IMR-90 (cell line): ENCODE data around the gene DVL2. TPM values are rescaled to one million over a fixed set of nuclear protein-coding genes. Genes with fewer than 3 reads are reported as not detected.

Source experiments
- ATAC-seq: fragments of 200-7000 bp; cut with Tn5 transposase; 2 replicates; pipeline ENCODE4 v1.9.1; 2020; ENCODE audit warnings: low read depth, mild to moderate bottlenecking, moderate library complexity
- BruUV-seq: library from RNA; stranded (reverse); fragments of 400-500 nt; replicated peaks from 2 replicates; lab custom pipeline; 2021; lab: Mats Ljungman, UMichigan
- CTCF ChIA-PET: fragments of 300-600 bp; formaldehyde crosslinking; extraction: SDS; loops from one replicate; lab custom pipeline; 2021; ENCODE audit warnings: antibody characterized with exemption; lab: Yijun Ruan, JAX
- POLR2A ChIA-PET: fragments of 300-600 bp; sonication (Branson Sonifier 250); formaldehyde crosslinking; loops from one replicate; lab custom pipeline; 2022; ENCODE audit warnings: antibody characterized with exemption; ENCODE audit not compliant: unreplicated experiment; lab: Charles Lee
- DNase-seq: peaks from one replicate; pipeline ENCODE4 v3.0.0; 2013
- H2AFZ ChIP-seq: replicated peaks from 2 replicates; pipeline ENCODE3; 2013; ENCODE audit warnings: low read length, mild to moderate bottlenecking; ENCODE audit not compliant: poor library complexity
- H2AK5ac ChIP-seq: 2 replicates; pipeline ENCODE4 v1.6.1; 2013; ENCODE audit warnings: low read depth, low read length, inconsistent platforms
- H2AK9ac ChIP-seq: replicated peaks from 2 replicates; pipeline ENCODE3; 2013; ENCODE audit warnings: mild to moderate bottlenecking, low read depth, low read length, moderate library complexity; ENCODE audit not compliant: poor library complexity
- H2BK120ac ChIP-seq: 2 replicates; pipeline ENCODE4 v1.6.1; 2013; ENCODE audit warnings: low read depth, low read length, inconsistent platforms
- H2BK15ac ChIP-seq: 3 replicates; pipeline ENCODE4 v1.6.1; 2013; ENCODE audit warnings: low read depth, low read length, inconsistent platforms
- H2BK20ac ChIP-seq: 2 replicates; pipeline ENCODE4 v1.6.1; 2013; ENCODE audit warnings: low read depth, mild to moderate bottlenecking, inconsistent platforms, low read length, moderate library complexity
- H2BK5ac ChIP-seq: 2 replicates; pipeline ENCODE4 v1.6.1; 2013; ENCODE audit warnings: mild to moderate bottlenecking, low read depth, low read length, inconsistent platforms; ENCODE audit not compliant: poor library complexity, severe bottlenecking
- H3K14ac ChIP-seq: replicated peaks from 2 replicates; pipeline ENCODE4 v1.6.1; 2013; ENCODE audit warnings: low read depth, low read length, inconsistent platforms
- H3K18ac ChIP-seq: 2 replicates; pipeline ENCODE4 v1.6.1; 2013; ENCODE audit warnings: low read depth, low read length, control low read depth
- H3K23ac ChIP-seq: 2 replicates; pipeline ENCODE4 v1.6.1; 2013; ENCODE audit warnings: low read depth, low read length, inconsistent platforms
- H3K27ac ChIP-seq: 2 replicates; pipeline ENCODE4 v1.5.1; 2013; ENCODE audit warnings: mild to moderate bottlenecking, control low read depth, low read length; ENCODE audit not compliant: insufficient read depth
- H3K27me3 ChIP-seq: 2 replicates; pipeline ENCODE4 v1.6.1; 2013; ENCODE audit warnings: low read length; ENCODE audit not compliant: control insufficient read depth, insufficient read depth
- H3K36me3 ChIP-seq: 2 replicates; pipeline ENCODE4 v1.6.1; 2013; ENCODE audit warnings: low read length, mixed read lengths; ENCODE audit not compliant: control insufficient read depth, insufficient read depth
- H3K4ac ChIP-seq: 2 replicates; pipeline ENCODE4 v1.6.1; 2013; ENCODE audit warnings: low read depth, low read length, inconsistent platforms
- H3K4me1 ChIP-seq: 2 replicates; pipeline ENCODE4 v1.6.1; 2013; ENCODE audit warnings: low read length, mixed read lengths; ENCODE audit not compliant: control insufficient read depth, insufficient read depth
- H3K4me2 ChIP-seq: 2 replicates; pipeline ENCODE4 v1.6.1; 2013; ENCODE audit warnings: low read depth, mild to moderate bottlenecking, control low read depth, low read length, moderate library complexity
- H3K4me3 ChIP-seq: 2 replicates; pipeline ENCODE4 v1.5.1; 2013; ENCODE audit warnings: low read depth, mild to moderate bottlenecking, control low read depth, low read length, moderate library complexity; ENCODE audit not compliant: insufficient read depth
- H3K56ac ChIP-seq: 2 replicates; pipeline ENCODE4 v1.6.1; 2013; ENCODE audit warnings: low read length, inconsistent platforms; ENCODE audit not compliant: insufficient read depth; ENCODE audit errors: extremely low read depth
- H3K79me1 ChIP-seq, 2 experiments: 2 replicates each; pipeline ENCODE4 v1.6.1; 2013; ENCODE audit warnings: low read length in 2 of 2, inconsistent platforms in 1 of 2, low read depth in 1 of 2
- H3K9ac ChIP-seq: 2 replicates; pipeline ENCODE4 v1.6.1; 2013; ENCODE audit warnings: low read depth, low read length, control low read depth
- H3K9me1 ChIP-seq: 2 replicates; pipeline ENCODE4 v1.6.1; 2013; ENCODE audit warnings: low read length, inconsistent platforms; ENCODE audit not compliant: insufficient read depth
- H3K9me3 ChIP-seq: 2 replicates; pipeline ENCODE4 v1.6.1; 2013; ENCODE audit warnings: low read length; ENCODE audit not compliant: control insufficient read depth, insufficient read depth
- H4K20me1 ChIP-seq: 2 replicates; pipeline ENCODE4 v1.6.1; 2013; ENCODE audit warnings: low read length, inconsistent platforms; ENCODE audit not compliant: insufficient read depth
- H4K5ac ChIP-seq: 2 replicates; pipeline ENCODE4 v1.6.1; 2013; ENCODE audit warnings: mild to moderate bottlenecking, low read depth, low read length, control low read depth
- H4K8ac ChIP-seq, 2 experiments: 2 replicates each; pipeline ENCODE4 v1.6.1; 2013; ENCODE audit warnings: low read depth in 2 of 2, low read length in 2 of 2, control low read depth in 1 of 2, inconsistent platforms in 1 of 2
- H4K91ac ChIP-seq: 2 replicates; pipeline ENCODE4 v1.6.1; 2013; ENCODE audit warnings: low read depth, low read length, inconsistent platforms; ENCODE audit not compliant: insufficient read depth
- BHLHE40 ChIP-seq: fragments of 150-350 bp; IDR thresholded peaks from 2 replicates; pipeline ENCODE4 v1.6.1; 2016; ENCODE audit warnings: mild to moderate bottlenecking, low read depth, low read length
- CEBPB ChIP-seq: IDR thresholded peaks from 2 replicates; pipeline ENCODE4 v1.6.1; 2012; ENCODE audit warnings: low read depth, low read length, improper control_type of control experiment
- ELK1 ChIP-seq: fragments of 150-350 bp; IDR thresholded peaks from 2 replicates; pipeline ENCODE4 v1.6.1; 2016; ENCODE audit warnings: low read depth, mild to moderate bottlenecking, low read length, moderate library complexity, borderline replicate concordance
- FOS ChIP-seq: fragments of 150-350 bp; IDR thresholded peaks from 2 replicates; pipeline ENCODE4 v1.6.1; 2016; ENCODE audit warnings: low read depth, low read length
- MAFK ChIP-seq: IDR thresholded peaks from 2 replicates; pipeline ENCODE4 v1.6.1; 2012; ENCODE audit warnings: low read depth, low read length, improper control_type of control experiment
- MAZ ChIP-seq: IDR thresholded peaks from 2 replicates; pipeline ENCODE4 v1.6.1; 2012; ENCODE audit warnings: low read depth, mild to moderate bottlenecking, low read length, improper control_type of control experiment, moderate library complexity, borderline replicate concordance
- MXI1 ChIP-seq: IDR thresholded peaks from 2 replicates; pipeline ENCODE4 v1.6.1; 2012; ENCODE audit warnings: low read depth, mild to moderate bottlenecking, low read length, moderate library complexity, borderline replicate concordance
- NFE2L2 ChIP-seq: fragments of 150-350 bp; IDR thresholded peaks from 2 replicates; pipeline ENCODE4 v1.6.1; 2016; ENCODE audit warnings: low read depth, mild to moderate bottlenecking, low read length
- POLR2A ChIP-seq: IDR thresholded peaks from 2 replicates; pipeline ENCODE4 v1.6.1; 2012; ENCODE audit warnings: mild to moderate bottlenecking, low read depth, low read length
- RAD21 ChIP-seq: IDR thresholded peaks from 2 replicates; pipeline ENCODE4 v1.6.1; 2012; ENCODE audit warnings: low read length, improper control_type of control experiment
- RCOR1 ChIP-seq: IDR thresholded peaks from 2 replicates; pipeline ENCODE4 v1.6.1; 2012; ENCODE audit warnings: mild to moderate bottlenecking, low read length, improper control_type of control experiment; ENCODE audit not compliant: insufficient replicate concordance
- RFX5 ChIP-seq: IDR thresholded peaks from 2 replicates; pipeline ENCODE4 v1.8.0; 2012; ENCODE audit warnings: low read depth, mild to moderate bottlenecking, low read length, moderate library complexity
- SMC3 ChIP-seq: fragments of 150-350 bp; IDR thresholded peaks from 2 replicates; pipeline ENCODE4 v1.6.1; 2016; ENCODE audit warnings: low read depth, mild to moderate bottlenecking, antibody characterized with exemption, low read length, moderate library complexity
- WGBS, 2 experiments: methylation state at CpG; one replicate each; pipeline versions ENCODE4 v1.1.5 to v1.1.7; 2013; ENCODE audit warnings: missing lambda C conversion rate in 2 of 2; ENCODE audit not compliant: insufficient read length in 1 of 2; ENCODE audit errors: extremely low coverage in 2 of 2; 5-methylcytosine and 5-hydroxymethylcytosine counted together
- dilution Hi-C: fragments of 300-500 bp; cut with HindIII; formaldehyde crosslinking; loops from one replicate; pipeline ENCODE4 v1.14.3; 2018; ENCODE audit warnings: low sequenced_read_pairs; ENCODE audit not compliant: unreplicated experiment
- in situ Hi-C: fragments of 300-500 bp; cut with MboI; formaldehyde crosslinking; loops from 3 replicates; pipeline ENCODE4 v1.14.3; 2019; ENCODE audit warnings: low sequenced_read_pairs, inconsistent platforms, mixed read lengths
- intact Hi-C: fragments of 100-400 bp; cut with micrococcal nuclease; formaldehyde crosslinking; loops from 2 replicates; pipeline ENCODE4 v1.10.0; 2022
- polyA plus RNA-seq, 3 experiments: library from polyadenylated mRNA; depleted of rRNA; stranded (reverse); fragments of >200 nt; gene quantifications; 2 replicates each; pipeline ENCODE4 v1.2.3, GENCODE V29; 2012; ENCODE audit warnings: low replicate concordance in 1 of 3
- total RNA-seq: library from RNA; depleted of rRNA; stranded (reverse); fragments of >200 nt; gene quantifications from 2 replicates; pipeline ENCODE4 v1.2.3, GENCODE V29; 2012
- TF ChIP-seq, protein P1 (sequence below): fragments of 150-350 bp; IDR thresholded peaks from 2 replicates; pipeline ENCODE4 v1.6.1; 2017; ENCODE audit warnings: mild to moderate bottlenecking, antibody characterized with exemption, low read length, low read depth
- TF ChIP-seq, protein P2 (sequence below): conservative IDR thresholded peaks from 2 replicates; pipeline ENCODE4 v1.5.1; 2012; ENCODE audit warnings: mild to moderate bottlenecking, low read depth, low read length, improper control_type of control experiment

DVL2 gene
- total and polyA plus RNA-seq, 2 of the 4 experiments (the other 2 are of a cell fraction), result 11.8 to 21.3 TPM

DNA sequence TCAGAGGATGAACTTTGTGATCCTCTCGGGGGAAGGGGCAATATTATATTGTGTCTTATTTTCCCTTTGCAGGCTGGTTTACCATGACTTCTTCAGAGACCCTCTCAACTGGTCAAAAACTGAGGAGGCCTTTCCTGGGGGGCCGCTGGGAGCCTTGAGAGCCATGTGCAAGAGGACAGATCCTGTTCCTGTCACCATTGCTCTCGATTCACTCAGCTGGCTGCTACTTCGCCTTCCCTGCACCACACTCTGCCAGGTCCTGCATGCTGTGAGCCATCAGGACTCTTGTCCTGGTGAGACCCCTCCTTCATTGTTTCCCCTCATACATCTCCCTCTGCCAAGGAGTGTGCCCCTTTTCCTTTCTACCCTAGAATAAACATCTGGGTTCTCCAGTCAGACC is 20.2 kb upstream of the DVL2 start:
- Histone ChIP-seq H4K91ac (no peak overlapping the region), H3K79me1 (peaks cover 7 to 33% of the 10 kb centered on the region in 2 experiments; a peak in 3 of 4 replicates), H2BK20ac (no peak overlapping the region), H3K14ac (no peak overlapping the region), H3K27me3 (no peaks in the 10 kb centered on the region), H3K4me1 (peaks cover 8% of the 10 kb centered on the region), H4K8ac (no peak overlapping the region), H3K9me1 (no peaks in the 10 kb centered on the region; the same call in none of the 2 replicates), H4K20me1 (no peaks in the 10 kb centered on the region), H3K18ac (no peak overlapping the region), H2BK15ac (no peak overlapping the region), H3K36me3 (peaks cover 30% of the 10 kb centered on the region), H3K4me3 (no peak overlapping the region), H2AFZ (no peak overlapping the region), H3K9me3 (no peaks in the 10 kb centered on the region), H4K5ac (no peak overlapping the region), H2AK5ac (no peak overlapping the region), H3K27ac (no peak overlapping the region), H3K23ac (no peak overlapping the region), H2BK120ac (no peak overlapping the region), H3K4me2 (no peak overlapping the region), H2BK5ac (no peak overlapping the region), H3K9ac (no peak overlapping the region), H2AK9ac (no peak overlapping the region), H3K4ac (no peak overlapping the region), H3K56ac (no peak overlapping the region)
- BruUV-seq, result no TSS peak
- in situ Hi-C loops (no loop called here), dilution Hi-C loops (no loop called here), intact Hi-C loops (no loop called here)
- ChIA-PET POLR2A (interaction anchor here (0.6 kb wide), 1 partner anchor 9 kb away, joined by 9 read pairs; no protein-coding TSS in a partner anchor), CTCF (no interaction called here)
- no peak for TF ChIP-seq SMC3
- TF ChIP-seq CEBPB, result no peak
- no peak for TF ChIP-seq RCOR1
- no peak for TF ChIP-seq ELK1
- no peak for TF ChIP-seq BHLHE40
- TF ChIP-seq, protein P1, sequence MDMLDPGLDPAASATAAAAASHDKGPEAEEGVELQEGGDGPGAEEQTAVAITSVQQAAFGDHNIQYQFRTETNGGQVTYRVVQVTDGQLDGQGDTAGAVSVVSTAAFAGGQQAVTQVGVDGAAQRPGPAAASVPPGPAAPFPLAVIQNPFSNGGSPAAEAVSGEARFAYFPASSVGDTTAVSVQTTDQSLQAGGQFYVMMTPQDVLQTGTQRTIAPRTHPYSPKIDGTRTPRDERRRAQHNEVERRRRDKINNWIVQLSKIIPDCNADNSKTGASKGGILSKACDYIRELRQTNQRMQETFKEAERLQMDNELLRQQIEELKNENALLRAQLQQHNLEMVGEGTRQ, result no peak
- no peak for TF ChIP-seq POLR2A
- TF ChIP-seq MXI1, result no peak
- TF ChIP-seq MAZ, result no peak
- TF ChIP-seq RFX5, result no peak
- no peak for TF ChIP-seq MAFK
- TF ChIP-seq FOS, result no peak
- TF ChIP-seq, protein P2, sequence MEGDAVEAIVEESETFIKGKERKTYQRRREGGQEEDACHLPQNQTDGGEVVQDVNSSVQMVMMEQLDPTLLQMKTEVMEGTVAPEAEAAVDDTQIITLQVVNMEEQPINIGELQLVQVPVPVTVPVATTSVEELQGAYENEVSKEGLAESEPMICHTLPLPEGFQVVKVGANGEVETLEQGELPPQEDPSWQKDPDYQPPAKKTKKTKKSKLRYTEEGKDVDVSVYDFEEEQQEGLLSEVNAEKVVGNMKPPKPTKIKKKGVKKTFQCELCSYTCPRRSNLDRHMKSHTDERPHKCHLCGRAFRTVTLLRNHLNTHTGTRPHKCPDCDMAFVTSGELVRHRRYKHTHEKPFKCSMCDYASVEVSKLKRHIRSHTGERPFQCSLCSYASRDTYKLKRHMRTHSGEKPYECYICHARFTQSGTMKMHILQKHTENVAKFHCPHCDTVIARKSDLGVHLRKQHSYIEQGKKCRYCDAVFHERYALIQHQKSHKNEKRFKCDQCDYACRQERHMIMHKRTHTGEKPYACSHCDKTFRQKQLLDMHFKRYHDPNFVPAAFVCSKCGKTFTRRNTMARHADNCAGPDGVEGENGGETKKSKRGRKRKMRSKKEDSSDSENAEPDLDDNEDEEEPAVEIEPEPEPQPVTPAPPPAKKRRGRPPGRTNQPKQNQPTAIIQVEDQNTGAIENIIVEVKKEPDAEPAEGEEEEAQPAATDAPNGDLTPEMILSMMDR, result no peak
- no peak for TF ChIP-seq NFE2L2
- TF ChIP-seq RAD21, result no peak
- WGBS, 2 experiments, result 86% methylated on average over 3 of the region's 4 CpGs; no CpG with 5 or more reads in 1 of the 2 experiments
- DNase-seq, result no peak
- no peak for ATAC-seq
